GM12878 (cell line): ENCODE measurements around the gene KRT4. TPM values are rescaled to one million over a fixed set of nuclear protein-coding genes. Genes with fewer than 3 reads are reported as not detected.

Source experiments
- ASH2L ChIP-seq: fragments of 300-600, 200-600 bp; sonication (generic); IDR thresholded peaks from 2 replicates; pipeline ENCODE4 v1.6.1; 2017; ENCODE audit warnings: low read depth, mild to moderate bottlenecking, borderline replicate concordance
- EGR1 ChIP-seq, 2 experiments: IDR thresholded peaks; 1 replicate in 1 of 2; 2 replicates in 1 of 2; pipeline ENCODE4 v1.6.1; 2011 to 2012; ENCODE audit warnings: low read depth in 2 of 2, low read length in 2 of 2, borderline replicate concordance in 1 of 2, mild to moderate bottlenecking in 1 of 2, moderate library complexity in 1 of 2
- ESRRA ChIP-seq: IDR thresholded peaks from 2 replicates; pipeline ENCODE4 v1.6.1; 2012; ENCODE audit warnings: mild to moderate bottlenecking, low read length, improper control_type of control experiment
- MEF2B ChIP-seq: fragments of 450-650 bp; IDR thresholded peaks from 2 replicates; pipeline ENCODE4 v1.6.1; 2018; ENCODE audit warnings: mild to moderate bottlenecking, moderate library complexity; ENCODE audit not compliant: partially characterized antibody, poor library complexity, severe bottlenecking
- PAX5 ChIP-seq: IDR thresholded peaks from 2 replicates; pipeline ENCODE4 v1.6.1; 2011; ENCODE audit warnings: low read depth, low read length, borderline replicate concordance
- SREBF1 ChIP-seq: IDR thresholded peaks from 2 replicates; pipeline ENCODE4 v1.6.1; 2012; ENCODE audit warnings: mild to moderate bottlenecking, low read length
- TCF12 ChIP-seq: IDR thresholded peaks from 2 replicates; pipeline ENCODE4 v1.6.1; 2011; ENCODE audit warnings: low read depth, mild to moderate bottlenecking, low read length
- polyA plus RNA-seq, 11 experiments: library from polyadenylated mRNA; depleted of rRNA in 4 of 11; unstranded in 6 of 11; stranded (reverse) in 5 of 11; fragments of >200 nt; fragmentation: Nextera tagmentation in 4 of 11; fragmentation: Illumina TruSeq in 1 of 11; extraction: Ambion mirVana in 4 of 11; extraction: Trizol in 1 of 11; gene quantifications; 1 replicate in 1 of 11; 2 replicates in 10 of 11; pipeline versions ENCODE4 v1.2.1 to v1.2.3, GENCODE V29; 2011 to 2016; ENCODE audit warnings: inconsistent platforms in 2 of 11, missing spikeins in 2 of 11, low read depth in 1 of 11
- total RNA-seq, 4 experiments: library from RNA; depleted of rRNA in 3 of 4; stranded (reverse); fragments of >200 nt in 3 of 4; fragmentation: Illumina TruSeq in 1 of 4; extraction: Trizol in 1 of 4; gene quantifications; 2 replicates each; pipeline versions ENCODE4 v1.2.1 to v1.2.3, GENCODE V29; 2013 to 2021
- TF ChIP-seq, protein P1 (sequence below): fragments of 450-650 bp; IDR thresholded peaks from 2 replicates; pipeline ENCODE4 v1.6.1; 2017; ENCODE audit warnings: mild to moderate bottlenecking, low read depth, inconsistent platforms; ENCODE audit not compliant: poor library complexity, severe bottlenecking
- TF ChIP-seq, protein P2 (sequence below): fragments of 450-650 bp; IDR thresholded peaks from 2 replicates; pipeline ENCODE4 v1.6.1; 2017; ENCODE audit warnings: antibody characterized with exemption, mild to moderate bottlenecking, moderate library complexity

The KRT4 gene
- total and polyA plus RNA-seq, 10 of the 15 experiments (the other 5 are each of a cell fraction or from before 2014, with no cell fraction given), result not detected

DNA sequence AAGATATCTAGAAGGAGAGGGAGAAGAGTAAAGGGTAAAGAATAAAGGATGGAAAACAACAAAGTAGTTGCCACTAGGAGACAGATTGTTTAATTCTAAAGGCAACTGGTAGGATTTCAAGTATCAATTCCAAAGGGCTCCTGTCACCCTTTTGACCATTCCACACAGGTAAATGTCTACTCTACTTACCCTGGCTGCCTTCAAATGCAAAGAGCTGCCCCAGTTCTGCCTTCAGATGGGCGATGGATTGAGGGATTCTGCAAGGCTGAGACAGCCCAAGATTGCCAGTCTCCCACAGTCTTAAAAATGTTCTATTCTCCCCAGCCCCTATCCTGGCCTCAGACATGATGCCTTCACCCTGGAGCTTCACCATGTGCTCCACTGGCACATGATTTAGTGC is 48.2 kb downstream of the KRT4 start (continued):
- TF ChIP-seq SREBF1 (no peak), EGR1 (IDR thresholded peaks at IDR 0.05; ENCODE audit: borderline replicate concordance in 1 of 2, low read depth in 2 of 2, low read length in 2 of 2) (no peak), ESRRA (no peak), ASH2L (no peak), TCF12 (no peak), PAX5 (no peak), MEF2B (no peak)
- TF ChIP-seq, protein P1, sequence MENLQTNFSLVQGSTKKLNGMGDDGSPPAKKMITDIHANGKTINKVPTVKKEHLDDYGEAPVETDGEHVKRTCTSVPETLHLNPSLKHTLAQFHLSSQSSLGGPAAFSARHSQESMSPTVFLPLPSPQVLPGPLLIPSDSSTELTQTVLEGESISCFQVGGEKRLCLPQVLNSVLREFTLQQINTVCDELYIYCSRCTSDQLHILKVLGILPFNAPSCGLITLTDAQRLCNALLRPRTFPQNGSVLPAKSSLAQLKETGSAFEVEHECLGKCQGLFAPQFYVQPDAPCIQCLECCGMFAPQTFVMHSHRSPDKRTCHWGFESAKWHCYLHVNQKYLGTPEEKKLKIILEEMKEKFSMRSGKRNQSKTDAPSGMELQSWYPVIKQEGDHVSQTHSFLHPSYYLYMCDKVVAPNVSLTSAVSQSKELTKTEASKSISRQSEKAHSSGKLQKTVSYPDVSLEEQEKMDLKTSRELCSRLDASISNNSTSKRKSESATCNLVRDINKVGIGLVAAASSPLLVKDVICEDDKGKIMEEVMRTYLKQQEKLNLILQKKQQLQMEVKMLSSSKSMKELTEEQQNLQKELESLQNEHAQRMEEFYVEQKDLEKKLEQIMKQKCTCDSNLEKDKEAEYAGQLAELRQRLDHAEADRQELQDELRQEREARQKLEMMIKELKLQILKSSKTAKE, result no peak
- TF ChIP-seq, protein P2, sequence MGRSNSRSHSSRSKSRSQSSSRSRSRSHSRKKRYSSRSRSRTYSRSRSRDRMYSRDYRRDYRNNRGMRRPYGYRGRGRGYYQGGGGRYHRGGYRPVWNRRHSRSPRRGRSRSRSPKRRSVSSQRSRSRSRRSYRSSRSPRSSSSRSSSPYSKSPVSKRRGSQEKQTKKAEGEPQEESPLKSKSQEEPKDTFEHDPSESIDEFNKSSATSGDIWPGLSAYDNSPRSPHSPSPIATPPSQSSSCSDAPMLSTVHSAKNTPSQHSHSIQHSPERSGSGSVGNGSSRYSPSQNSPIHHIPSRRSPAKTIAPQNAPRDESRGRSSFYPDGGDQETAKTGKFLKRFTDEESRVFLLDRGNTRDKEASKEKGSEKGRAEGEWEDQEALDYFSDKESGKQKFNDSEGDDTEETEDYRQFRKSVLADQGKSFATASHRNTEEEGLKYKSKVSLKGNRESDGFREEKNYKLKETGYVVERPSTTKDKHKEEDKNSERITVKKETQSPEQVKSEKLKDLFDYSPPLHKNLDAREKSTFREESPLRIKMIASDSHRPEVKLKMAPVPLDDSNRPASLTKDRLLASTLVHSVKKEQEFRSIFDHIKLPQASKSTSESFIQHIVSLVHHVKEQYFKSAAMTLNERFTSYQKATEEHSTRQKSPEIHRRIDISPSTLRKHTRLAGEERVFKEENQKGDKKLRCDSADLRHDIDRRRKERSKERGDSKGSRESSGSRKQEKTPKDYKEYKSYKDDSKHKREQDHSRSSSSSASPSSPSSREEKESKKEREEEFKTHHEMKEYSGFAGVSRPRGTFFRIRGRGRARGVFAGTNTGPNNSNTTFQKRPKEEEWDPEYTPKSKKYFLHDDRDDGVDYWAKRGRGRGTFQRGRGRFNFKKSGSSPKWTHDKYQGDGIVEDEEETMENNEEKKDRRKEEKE, result no peak
